GM23338 (cell line): ENCODE data around the gene PHLDB2.

Experiments used
- EZH2 ChIP-seq: fragments of 200-600 bp; sonication (generic); IDR thresholded peaks from one replicate; pipeline ENCODE4 v1.8.0; 2017; ENCODE audit warnings: antibody characterized with exemption, mild to moderate bottlenecking, low read depth; ENCODE audit not compliant: unreplicated experiment
- EZH2phosphoT487 ChIP-seq: fragments of 200-600 bp; sonication (generic); IDR thresholded peaks from one replicate; pipeline ENCODE4 v1.8.1; 2018; ENCODE audit warnings: antibody characterized with exemption; ENCODE audit not compliant: unreplicated experiment
- TF ChIP-seq, protein P1 (sequence below), 2 experiments: fragments of 200-600 bp in 1 of 2; sonication (generic) in 1 of 2; conservative IDR thresholded peaks; 2 replicates each; pipeline versions ENCODE4 v1.5.1 to v1.6.1; 2016 to 2017; ENCODE audit warnings: antibody characterized with exemption in 2 of 2, low read depth in 2 of 2, mild to moderate bottlenecking in 2 of 2, moderate library complexity in 1 of 2
- TF ChIP-seq, protein P2 (sequence below): IDR thresholded peaks from one replicate; pipeline ENCODE4 v1.6.1; 2018; ENCODE audit warnings: antibody characterized with exemption; ENCODE audit not compliant: unreplicated experiment

DNA sequence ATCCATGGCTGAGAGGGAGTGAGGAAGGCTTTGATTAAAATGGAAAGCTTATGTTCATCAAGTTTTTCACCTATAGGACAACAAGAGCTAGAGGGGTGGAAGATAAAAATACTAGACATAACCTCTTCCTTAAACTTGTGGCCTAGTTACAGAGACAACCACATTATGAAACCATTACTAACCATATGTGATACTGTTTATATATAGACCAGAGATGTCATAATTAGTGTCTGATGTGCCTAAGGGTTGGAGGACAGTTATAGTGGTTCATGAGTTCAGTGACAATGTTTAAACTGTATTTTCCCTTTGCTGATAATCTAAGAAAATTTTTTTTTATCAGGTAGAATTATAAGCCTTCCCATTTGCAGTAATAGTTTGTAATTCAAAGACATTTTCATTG lies 23.7 kb downstream of the PHLDB2 start:
- TF ChIP-seq, protein P1, sequence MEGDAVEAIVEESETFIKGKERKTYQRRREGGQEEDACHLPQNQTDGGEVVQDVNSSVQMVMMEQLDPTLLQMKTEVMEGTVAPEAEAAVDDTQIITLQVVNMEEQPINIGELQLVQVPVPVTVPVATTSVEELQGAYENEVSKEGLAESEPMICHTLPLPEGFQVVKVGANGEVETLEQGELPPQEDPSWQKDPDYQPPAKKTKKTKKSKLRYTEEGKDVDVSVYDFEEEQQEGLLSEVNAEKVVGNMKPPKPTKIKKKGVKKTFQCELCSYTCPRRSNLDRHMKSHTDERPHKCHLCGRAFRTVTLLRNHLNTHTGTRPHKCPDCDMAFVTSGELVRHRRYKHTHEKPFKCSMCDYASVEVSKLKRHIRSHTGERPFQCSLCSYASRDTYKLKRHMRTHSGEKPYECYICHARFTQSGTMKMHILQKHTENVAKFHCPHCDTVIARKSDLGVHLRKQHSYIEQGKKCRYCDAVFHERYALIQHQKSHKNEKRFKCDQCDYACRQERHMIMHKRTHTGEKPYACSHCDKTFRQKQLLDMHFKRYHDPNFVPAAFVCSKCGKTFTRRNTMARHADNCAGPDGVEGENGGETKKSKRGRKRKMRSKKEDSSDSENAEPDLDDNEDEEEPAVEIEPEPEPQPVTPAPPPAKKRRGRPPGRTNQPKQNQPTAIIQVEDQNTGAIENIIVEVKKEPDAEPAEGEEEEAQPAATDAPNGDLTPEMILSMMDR (conservative IDR thresholded peaks at IDR 0.05; ENCODE audit: low read depth in 2 of 2) = no peak
- TF ChIP-seq EZH2 = no peak
- TF ChIP-seq, protein P2, sequence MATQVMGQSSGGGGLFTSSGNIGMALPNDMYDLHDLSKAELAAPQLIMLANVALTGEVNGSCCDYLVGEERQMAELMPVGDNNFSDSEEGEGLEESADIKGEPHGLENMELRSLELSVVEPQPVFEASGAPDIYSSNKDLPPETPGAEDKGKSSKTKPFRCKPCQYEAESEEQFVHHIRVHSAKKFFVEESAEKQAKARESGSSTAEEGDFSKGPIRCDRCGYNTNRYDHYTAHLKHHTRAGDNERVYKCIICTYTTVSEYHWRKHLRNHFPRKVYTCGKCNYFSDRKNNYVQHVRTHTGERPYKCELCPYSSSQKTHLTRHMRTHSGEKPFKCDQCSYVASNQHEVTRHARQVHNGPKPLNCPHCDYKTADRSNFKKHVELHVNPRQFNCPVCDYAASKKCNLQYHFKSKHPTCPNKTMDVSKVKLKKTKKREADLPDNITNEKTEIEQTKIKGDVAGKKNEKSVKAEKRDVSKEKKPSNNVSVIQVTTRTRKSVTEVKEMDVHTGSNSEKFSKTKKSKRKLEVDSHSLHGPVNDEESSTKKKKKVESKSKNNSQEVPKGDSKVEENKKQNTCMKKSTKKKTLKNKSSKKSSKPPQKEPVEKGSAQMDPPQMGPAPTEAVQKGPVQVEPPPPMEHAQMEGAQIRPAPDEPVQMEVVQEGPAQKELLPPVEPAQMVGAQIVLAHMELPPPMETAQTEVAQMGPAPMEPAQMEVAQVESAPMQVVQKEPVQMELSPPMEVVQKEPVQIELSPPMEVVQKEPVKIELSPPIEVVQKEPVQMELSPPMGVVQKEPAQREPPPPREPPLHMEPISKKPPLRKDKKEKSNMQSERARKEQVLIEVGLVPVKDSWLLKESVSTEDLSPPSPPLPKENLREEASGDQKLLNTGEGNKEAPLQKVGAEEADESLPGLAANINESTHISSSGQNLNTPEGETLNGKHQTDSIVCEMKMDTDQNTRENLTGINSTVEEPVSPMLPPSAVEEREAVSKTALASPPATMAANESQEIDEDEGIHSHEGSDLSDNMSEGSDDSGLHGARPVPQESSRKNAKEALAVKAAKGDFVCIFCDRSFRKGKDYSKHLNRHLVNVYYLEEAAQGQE = no peak
- TF ChIP-seq EZH2phosphoT487 = no peak
